ENCODE results near the gene HSD11B1.
A peak's percentile ranks its signal among the peaks of the same experiment; 100 is the strongest.

HSD11B1 gene

DNA sequence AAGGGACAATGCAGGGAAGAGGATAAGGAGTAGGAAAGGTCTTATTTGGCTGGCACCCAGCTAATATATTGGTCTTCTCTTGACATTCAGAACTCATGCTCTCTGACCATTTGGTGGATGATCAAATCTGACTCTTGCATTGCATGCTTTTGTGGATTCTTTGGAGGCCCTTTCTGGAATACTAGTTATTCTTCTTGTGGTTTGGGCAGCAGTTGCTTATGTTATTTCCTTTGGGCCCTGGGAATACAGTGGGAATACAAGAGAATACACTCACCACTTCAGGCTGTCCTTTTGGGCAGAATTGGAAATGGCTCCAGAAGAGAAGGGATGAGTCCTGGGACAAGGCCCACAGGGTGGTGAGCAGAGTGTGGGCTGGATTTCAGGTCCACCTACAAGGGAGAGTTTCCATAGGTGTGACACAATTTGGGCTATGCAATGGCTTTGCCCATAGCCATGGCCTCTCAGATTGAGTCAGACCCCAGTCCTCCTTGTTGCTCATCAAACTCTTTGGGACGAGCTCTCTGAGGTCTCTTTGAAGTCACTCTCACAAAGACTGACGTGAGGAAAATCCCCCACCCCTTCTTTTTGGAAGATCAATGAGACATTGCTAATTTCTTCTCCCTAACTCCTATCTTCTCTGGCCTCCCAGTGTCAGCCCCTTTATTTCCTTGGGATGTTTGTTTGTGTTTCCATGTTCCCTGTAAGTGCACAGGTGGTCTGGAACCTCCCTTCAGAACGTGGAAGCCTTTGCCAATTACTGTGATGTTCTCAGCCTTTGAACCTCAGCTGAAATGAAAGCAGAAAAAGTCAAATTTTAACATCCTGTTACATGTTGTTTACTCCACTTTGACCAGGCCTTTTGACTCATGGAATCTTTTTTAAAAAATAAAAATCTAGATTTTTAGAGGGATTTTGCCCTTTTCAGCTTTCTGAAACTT lies 19.4 kb downstream of the HSD11B1 start:
- Mint-ChIP-seq H3K27ac (peak overlapping the region; percentile 99), H3K9me3 (no peaks in the 10 kb centered on the region), H3K36me3 (ENCODE audit: low read depth) (no peaks in the 10 kb centered on the region), H3K4me3 (peak overlapping the region; percentile 69), H3K27me3 (ENCODE audit: low read depth) (no peaks in the 10 kb centered on the region), H3K4me1 (ENCODE audit: low read depth) (peaks cover 23% of the 10 kb centered on the region)
- peak; percentile 80 for DNase-seq (ENCODE audit: low spot score)

- H3K4me3 Mint-ChIP-seq, result no peak overlapping the region
- H3K4me1 Mint-ChIP-seq (ENCODE audit: low read depth), result peaks cover 28% of the 10 kb centered on the region
- H3K27ac Mint-ChIP-seq, result no peak overlapping the region
- H3K36me3 Mint-ChIP-seq (ENCODE audit: low read depth), result no peaks in the 10 kb centered on the region
- no peak for DNase-seq (ENCODE audit: low spot score)
- no peaks in the 10 kb centered on the region for H3K9me3 Mint-ChIP-seq
- H3K27me3 Mint-ChIP-seq (ENCODE audit: low read depth), result no peaks in the 10 kb centered on the region
Observed at GRCh38 chr1:209727286-209727685, 22.6 kb downstream of the HSD11B1 start.

DNA sequence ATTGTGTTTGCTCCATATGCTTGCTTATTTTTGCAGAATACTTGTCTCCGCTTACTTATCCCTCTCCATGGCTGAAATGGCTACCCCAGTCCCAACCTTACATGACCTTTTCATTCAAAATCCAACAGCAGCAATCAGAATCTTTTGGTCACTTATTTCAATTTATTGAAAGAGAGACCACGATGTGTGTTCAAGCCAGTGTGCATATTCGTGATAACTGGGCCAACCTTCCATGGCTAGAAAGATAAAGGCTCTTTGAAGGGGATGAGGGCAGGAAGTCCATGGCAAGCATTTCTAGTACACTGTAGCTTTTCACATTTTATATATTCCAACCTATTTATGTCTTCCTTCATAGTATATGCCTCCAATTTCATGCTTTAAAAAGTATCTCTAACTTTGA lies 23.1 kb downstream of the HSD11B1 start:
- Mint-ChIP-seq H3K9me3 (no peaks in the 10 kb centered on the region), H3K4me3 (no peak overlapping the region), H3K36me3 (ENCODE audit: low read depth) (no peaks in the 10 kb centered on the region), H3K27ac (no peak overlapping the region), H3K4me1 (ENCODE audit: low read depth) (peaks cover 28% of the 10 kb centered on the region), H3K27me3 (ENCODE audit: low read depth) (no peaks in the 10 kb centered on the region)
- DNase-seq (ENCODE audit: low spot score), result no peak

DNA sequence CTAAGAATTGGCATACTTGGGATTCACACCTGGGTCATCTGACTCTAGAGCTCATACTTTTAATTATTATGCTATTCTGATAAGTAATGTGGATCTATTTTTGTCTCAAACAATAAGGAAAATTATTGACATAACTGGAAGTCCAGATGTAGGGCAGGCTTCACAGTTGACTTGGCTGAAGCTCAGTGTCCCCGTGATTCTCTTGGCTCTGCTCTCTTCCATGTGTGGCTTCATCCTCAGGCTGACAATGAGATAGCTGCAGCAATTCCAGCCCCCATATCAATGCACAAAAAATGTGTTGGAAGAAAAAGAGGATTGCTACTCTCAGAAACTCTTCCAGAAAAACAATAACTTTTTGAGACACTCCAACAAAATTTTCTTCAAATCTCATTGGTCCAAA lies 23.8 kb downstream of the HSD11B1 start:
- no peaks in the 10 kb centered on the region for H3K27me3 Mint-ChIP-seq (ENCODE audit: low read depth)
- DNase-seq (ENCODE audit: low spot score), result no peak
- no peaks in the 10 kb centered on the region for H3K9me3 Mint-ChIP-seq
- H3K4me1 Mint-ChIP-seq (ENCODE audit: low read depth), result peaks cover 27% of the 10 kb centered on the region
- H3K4me3 Mint-ChIP-seq, result no peak overlapping the region
- H3K36me3 Mint-ChIP-seq (ENCODE audit: low read depth), result no peaks in the 10 kb centered on the region
- no peak overlapping the region for H3K27ac Mint-ChIP-seq

DNA sequence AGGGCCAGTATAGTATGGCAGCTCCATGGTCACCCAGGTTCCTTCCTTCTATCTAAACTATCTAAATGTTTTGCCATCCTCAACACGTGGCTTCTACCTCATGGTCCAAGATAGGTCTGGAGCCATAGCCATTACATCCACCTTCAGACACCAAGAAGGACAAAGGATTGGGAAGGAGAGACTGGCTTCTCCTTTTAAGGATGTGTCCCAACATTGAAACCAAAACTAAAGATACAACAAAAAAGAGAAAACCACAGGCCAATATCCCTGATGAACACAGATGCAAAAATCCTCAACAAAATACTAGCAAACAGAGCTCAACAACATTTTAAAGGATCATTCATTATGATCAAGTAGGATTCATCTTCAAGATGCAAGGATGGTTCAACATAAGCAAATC lies 24.8 kb downstream of the HSD11B1 start:
- no peak for DNase-seq (ENCODE audit: low spot score)
- H3K4me1 Mint-ChIP-seq (ENCODE audit: low read depth), result peaks cover 21% of the 10 kb centered on the region
- no peak overlapping the region for H3K27ac Mint-ChIP-seq
- no peak overlapping the region for H3K4me3 Mint-ChIP-seq
- H3K27me3 Mint-ChIP-seq (ENCODE audit: low read depth), result no peaks in the 10 kb centered on the region
- H3K9me3 Mint-ChIP-seq, result no peaks in the 10 kb centered on the region
- no peaks in the 10 kb centered on the region for H3K36me3 Mint-ChIP-seq (ENCODE audit: low read depth)

- H3K27ac Mint-ChIP-seq, result no peak overlapping the region
Observed at GRCh38 chr1:209732725-209733124, 28.1 kb downstream of the HSD11B1 start.

GRCh38 chr1:209733409-209734192 lies 29.0 kb downstream of the HSD11B1 start:
- no peaks in the 10 kb centered on the region for H3K9me3 Mint-ChIP-seq
- no peak overlapping the region for H3K4me3 Mint-ChIP-seq
- peaks cover 26% of the 10 kb centered on the region for H3K4me1 Mint-ChIP-seq (ENCODE audit: low read depth)
- no peak for DNase-seq (ENCODE audit: low spot score)
- H3K36me3 Mint-ChIP-seq (ENCODE audit: low read depth), result no peaks in the 10 kb centered on the region
- H3K27me3 Mint-ChIP-seq (ENCODE audit: low read depth), result no peaks in the 10 kb centered on the region
- H3K27ac Mint-ChIP-seq, result no peak overlapping the region

More at GRCh38 chr1:209732725-209733124, 28.1 kb downstream of the HSD11B1 start:
- no peak overlapping the region for H3K4me3 Mint-ChIP-seq
- H3K9me3 Mint-ChIP-seq, result no peaks in the 10 kb centered on the region
- peaks cover 27% of the 10 kb centered on the region for H3K4me1 Mint-ChIP-seq (ENCODE audit: low read depth)
- no peaks in the 10 kb centered on the region for H3K27me3 Mint-ChIP-seq (ENCODE audit: low read depth)
- no peak for DNase-seq (ENCODE audit: low spot score)
- no peaks in the 10 kb centered on the region for H3K36me3 Mint-ChIP-seq (ENCODE audit: low read depth)

DNA sequence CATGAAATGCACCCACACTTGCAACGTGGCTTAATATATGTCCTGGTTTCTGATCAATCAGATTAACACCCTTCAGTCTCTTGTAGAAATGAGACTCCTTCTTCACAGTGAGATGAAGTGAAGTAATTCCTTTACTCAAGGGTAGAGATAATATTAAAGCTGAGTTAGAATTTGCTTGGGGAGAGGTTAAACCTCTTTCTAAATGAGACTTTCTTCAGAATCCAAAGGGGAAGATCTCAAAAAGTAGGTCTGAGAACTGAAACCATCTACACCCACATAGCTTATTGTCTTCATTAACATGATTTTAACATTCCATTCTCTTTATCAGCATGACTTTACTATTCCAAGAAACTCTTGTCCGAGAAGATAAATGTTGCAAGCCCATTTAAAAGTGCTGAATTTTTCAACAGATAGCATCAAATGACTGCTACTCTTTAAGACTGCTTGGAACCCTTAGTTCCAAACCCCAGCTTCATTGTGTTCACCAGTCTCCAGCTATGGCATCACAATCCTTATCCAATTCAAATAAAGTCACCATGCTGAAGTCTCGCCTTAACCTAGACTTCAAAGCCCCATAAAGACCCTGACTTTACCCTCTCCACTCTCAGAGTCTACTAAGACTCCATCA lies 32.0 kb downstream of the HSD11B1 start:
- Mint-ChIP-seq H3K27ac (no peak overlapping the region), H3K27me3 (ENCODE audit: low read depth) (no peaks in the 10 kb centered on the region), H3K4me3 (peak overlapping the region; percentile 19), H3K36me3 (ENCODE audit: low read depth) (no peaks in the 10 kb centered on the region), H3K4me1 (ENCODE audit: low read depth) (peaks cover 24% of the 10 kb centered on the region), H3K9me3 (no peaks in the 10 kb centered on the region)
- no peak for DNase-seq (ENCODE audit: low spot score)

DNA sequence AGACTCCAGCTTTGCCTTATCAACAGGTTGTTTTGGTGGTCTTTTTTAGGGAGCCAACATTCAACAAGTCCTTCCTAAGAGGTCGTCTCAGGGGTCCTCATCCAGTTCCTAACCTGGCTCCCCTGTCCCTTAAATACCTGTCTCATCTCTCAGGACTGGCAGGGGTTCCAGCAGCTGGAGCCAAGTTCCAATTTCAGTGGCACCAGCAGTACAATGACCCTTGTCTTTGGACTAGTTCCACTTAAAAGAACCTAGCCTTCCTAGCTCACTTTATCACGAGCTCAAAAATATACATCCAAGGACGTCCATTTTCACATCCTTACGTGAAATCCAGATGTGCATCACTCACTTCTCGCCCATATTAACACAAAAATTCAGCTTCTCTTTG lies 32.5 kb downstream of the HSD11B1 start:
- no peaks in the 10 kb centered on the region for H3K9me3 Mint-ChIP-seq
- H3K36me3 Mint-ChIP-seq (ENCODE audit: low read depth), result no peaks in the 10 kb centered on the region
- H3K4me1 Mint-ChIP-seq (ENCODE audit: low read depth), result peaks cover 28% of the 10 kb centered on the region
- no peaks in the 10 kb centered on the region for H3K27me3 Mint-ChIP-seq (ENCODE audit: low read depth)
- no peak overlapping the region for H3K4me3 Mint-ChIP-seq
- H3K27ac Mint-ChIP-seq, result no peak overlapping the region
- DNase-seq (ENCODE audit: low spot score), result no peak

DNA sequence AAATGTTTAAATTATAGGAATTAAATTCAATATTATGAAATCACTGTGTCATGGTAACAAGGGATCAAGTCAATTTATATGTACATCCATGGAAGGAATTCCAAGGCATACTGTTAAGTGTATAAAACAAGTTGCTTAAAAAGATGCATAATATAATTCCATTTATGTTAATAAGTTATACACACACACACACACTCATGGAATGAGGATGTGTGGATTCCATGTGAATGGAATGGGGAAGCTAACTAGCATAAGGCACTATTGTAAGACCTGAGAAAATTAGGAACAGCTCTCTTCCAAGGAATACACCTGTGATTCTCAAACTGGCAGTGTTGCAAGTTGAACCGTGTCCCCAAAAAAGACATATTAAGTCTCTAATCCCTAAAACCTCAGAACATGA lies 33.6 kb downstream of the HSD11B1 start:
- Mint-ChIP-seq H3K27me3 (ENCODE audit: low read depth) (no peaks in the 10 kb centered on the region), H3K4me1 (ENCODE audit: low read depth) (peaks cover 36% of the 10 kb centered on the region)

DNA sequence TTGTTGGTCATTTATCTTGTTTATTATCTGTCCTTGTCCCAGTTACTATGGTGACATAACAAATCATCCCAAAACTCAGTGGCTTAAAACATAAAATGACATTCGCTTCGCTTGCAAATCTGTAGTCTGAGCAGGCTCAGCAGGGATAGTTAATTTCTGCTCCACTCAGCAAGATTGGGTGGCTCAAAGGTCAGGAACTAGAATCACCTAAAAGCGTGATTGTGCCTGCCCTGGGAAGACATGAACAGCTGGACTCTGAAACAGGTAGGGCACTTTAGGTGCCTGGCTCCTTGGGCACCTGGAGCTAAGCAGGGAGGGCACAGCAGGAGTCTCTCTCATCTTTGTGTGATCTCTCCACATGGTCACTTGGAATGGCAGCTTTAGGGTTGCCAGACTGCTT lies 36.5 kb downstream of the HSD11B1 start:
- Mint-ChIP-seq H3K9me3 (no peaks in the 10 kb centered on the region), H3K27ac (no peak overlapping the region), H3K4me1 (ENCODE audit: low read depth) (peaks cover 33% of the 10 kb centered on the region)

More for the DNA sequence above, 33.6 kb downstream of the HSD11B1 start:
- no peak for DNase-seq (ENCODE audit: low spot score)
- no peak overlapping the region for H3K4me3 Mint-ChIP-seq
- H3K36me3 Mint-ChIP-seq (ENCODE audit: low read depth), result no peaks in the 10 kb centered on the region
- no peaks in the 10 kb centered on the region for H3K9me3 Mint-ChIP-seq
- H3K27ac Mint-ChIP-seq, result no peak overlapping the region

DNA sequence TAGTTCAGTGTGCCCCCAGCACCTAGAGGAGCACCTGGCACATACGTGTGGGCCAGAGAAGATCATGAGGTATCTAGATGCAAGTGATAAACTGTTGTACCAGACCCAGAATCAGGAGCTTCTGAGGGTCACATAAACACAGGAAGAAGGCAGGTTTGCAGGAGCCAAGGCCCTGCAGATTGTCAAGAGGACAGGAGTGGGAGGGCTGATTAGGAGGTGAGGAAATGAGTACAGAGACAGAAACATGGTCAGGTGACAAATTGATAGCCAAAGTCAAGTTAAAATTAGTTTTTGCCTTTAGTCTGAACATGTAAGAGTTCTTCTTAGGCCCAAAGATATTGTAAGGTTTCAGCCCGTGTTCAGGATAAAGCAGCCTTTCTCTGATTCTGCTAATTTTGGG lies 37.2 kb downstream of the HSD11B1 start:
- H3K9me3 Mint-ChIP-seq, result no peaks in the 10 kb centered on the region
- no peak for DNase-seq (ENCODE audit: low spot score)
- peaks cover 32% of the 10 kb centered on the region for H3K4me1 Mint-ChIP-seq (ENCODE audit: low read depth)
- H3K36me3 Mint-ChIP-seq (ENCODE audit: low read depth), result no peaks in the 10 kb centered on the region
- peak overlapping the region; percentile 57 for H3K27ac Mint-ChIP-seq
- no peak overlapping the region for H3K4me3 Mint-ChIP-seq
- no peaks in the 10 kb centered on the region for H3K27me3 Mint-ChIP-seq (ENCODE audit: low read depth)

More for the DNA sequence above, 36.5 kb downstream of the HSD11B1 start:
- Mint-ChIP-seq H3K4me3 (no peak overlapping the region), H3K27me3 (ENCODE audit: low read depth) (no peaks in the 10 kb centered on the region), H3K36me3 (ENCODE audit: low read depth) (no peaks in the 10 kb centered on the region)
- no peak for DNase-seq (ENCODE audit: low spot score)

- no peaks in the 10 kb centered on the region for H3K36me3 Mint-ChIP-seq (ENCODE audit: low read depth)
- H3K27ac Mint-ChIP-seq, result peak overlapping the region; percentile 39
- no peaks in the 10 kb centered on the region for H3K27me3 Mint-ChIP-seq (ENCODE audit: low read depth)
- no peak overlapping the region for H3K4me3 Mint-ChIP-seq
- no peak for DNase-seq (ENCODE audit: low spot score)
- no peaks in the 10 kb centered on the region for H3K9me3 Mint-ChIP-seq
- H3K4me1 Mint-ChIP-seq (ENCODE audit: low read depth), result peaks cover 35% of the 10 kb centered on the region
Observed at GRCh38 chr1:209742409-209743144, 37.9 kb downstream of the HSD11B1 start.
